HG03064 (cell line): ENCODE measurements around the gene TSHZ2.
"Not testable (repeated sequence)": the region's sequence is repeated elsewhere in the genome, so short reads cannot be mapped to it uniquely, and the experiment has no call there.

Experiments
- ATAC-seq: cut with Tn5 transposase; IDR thresholded peaks from one replicate; pipeline ENCODE4 v1.9.1; 2021; ENCODE audit warnings: low read depth; ENCODE audit not compliant: unreplicated experiment

TSHZ2 gene

DNA sequence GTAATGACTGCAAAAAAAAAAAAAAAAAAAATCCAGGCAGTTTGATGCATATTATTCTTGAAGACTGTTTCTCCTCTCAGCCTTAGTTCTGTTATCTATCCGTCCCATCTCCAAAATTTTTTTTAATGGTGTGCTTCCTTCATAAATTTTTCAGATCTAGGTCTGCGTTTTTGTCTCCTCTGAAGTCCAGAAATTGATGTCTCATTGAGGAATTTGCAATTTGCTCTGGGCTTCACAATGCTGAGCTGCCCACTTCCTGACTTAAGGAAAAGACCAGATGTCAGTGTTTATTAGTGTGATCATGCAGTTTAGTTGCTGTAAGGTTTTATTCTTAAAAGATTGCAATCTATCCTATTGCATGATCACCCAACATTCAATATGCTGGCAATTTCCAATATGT is 323.9 kb downstream of the TSHZ2 start:
- no peak for ATAC-seq

DNA sequence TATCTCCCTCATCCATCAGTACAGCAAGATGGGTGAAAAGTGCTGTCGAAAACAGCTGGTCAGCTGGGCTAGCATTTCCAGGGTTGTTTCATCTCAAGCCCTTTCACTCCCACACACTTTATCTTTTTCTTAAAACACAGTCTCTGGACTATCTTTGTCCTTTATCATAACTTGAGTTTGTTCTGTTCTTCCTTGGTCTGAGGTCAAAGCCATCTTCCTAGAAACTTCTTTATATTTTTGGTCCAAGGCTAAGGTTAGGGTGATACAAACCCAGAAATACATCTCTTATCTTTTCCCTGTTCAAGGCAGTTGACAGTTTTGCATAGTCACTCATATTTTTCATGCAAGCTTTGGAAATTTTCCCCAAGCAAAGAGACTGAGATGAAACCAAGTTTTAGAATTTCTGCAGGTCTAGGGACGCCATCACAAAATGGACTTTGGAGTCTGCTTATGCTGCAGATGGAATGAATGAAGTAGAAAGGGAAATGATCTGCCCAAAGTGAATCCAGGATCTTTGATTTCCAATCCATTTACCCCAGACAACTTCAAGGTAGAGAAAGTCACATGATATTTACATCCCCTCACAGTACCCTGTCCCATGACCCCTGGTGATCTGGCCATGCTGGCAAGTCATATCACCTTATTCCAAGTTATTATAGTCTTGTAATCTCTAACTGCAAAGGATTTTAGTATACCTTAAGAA is 324.4 kb downstream of the TSHZ2 start:
- ATAC-seq = no peak

DNA sequence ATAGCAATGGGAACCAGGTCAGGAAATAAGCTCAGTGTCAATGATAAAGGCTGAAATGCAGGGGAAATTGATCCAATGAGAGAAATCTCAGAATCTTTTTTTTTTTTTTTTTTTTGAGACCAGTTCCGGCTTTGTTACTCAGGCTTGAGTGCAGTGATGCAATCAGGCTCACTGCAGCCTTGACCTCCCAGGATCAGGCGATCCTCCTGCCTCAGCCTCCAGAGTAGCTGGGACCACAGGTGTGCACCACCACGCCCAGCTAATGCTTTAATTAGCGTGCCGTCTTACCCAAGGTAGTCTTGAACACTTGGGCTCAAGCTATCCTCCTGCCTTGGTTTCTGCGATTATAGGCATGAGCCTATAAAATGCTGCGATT is 325.0 kb downstream of the TSHZ2 start:
- ATAC-seq = no peak

DNA sequence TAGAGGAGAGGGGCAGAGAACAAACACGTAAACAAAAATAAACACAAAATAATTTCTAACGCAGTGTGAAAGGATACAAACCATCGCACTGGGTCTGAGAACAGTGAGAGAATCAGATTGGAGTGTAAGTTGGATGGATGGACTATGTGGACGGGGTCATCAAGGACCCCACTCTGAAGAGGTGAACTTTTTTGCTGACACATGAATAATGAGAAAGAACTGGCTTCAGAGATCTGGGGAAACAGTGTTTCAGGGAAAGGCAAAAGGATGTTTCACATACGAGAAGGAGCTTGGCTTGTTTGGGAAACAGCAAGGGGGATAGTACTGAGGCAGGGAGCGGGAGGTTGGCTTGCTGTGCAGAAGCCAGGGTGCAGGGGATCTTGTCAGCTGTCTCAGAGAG is 326.1 kb downstream of the TSHZ2 start:
- no peak for ATAC-seq

DNA sequence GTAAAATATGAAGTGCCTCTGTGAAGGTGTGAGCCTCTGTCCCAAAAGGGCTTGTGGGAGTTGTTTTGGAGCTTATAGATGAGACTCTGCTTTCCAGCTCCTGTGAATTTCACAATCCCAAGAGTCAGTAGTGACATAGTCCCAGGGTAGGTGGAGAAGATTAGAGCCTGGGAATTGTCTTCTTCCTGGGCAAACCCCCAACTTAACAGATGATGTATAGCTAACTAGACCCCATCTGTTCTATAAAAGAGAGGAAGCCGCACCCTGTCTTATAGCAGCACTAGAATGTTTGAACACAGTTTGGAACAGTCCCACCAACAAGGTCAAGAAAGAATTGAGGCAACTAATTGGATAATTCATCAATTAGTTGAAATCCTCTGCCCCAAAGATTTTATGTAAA is 326.8 kb downstream of the TSHZ2 start:
- ATAC-seq = no peak

DNA sequence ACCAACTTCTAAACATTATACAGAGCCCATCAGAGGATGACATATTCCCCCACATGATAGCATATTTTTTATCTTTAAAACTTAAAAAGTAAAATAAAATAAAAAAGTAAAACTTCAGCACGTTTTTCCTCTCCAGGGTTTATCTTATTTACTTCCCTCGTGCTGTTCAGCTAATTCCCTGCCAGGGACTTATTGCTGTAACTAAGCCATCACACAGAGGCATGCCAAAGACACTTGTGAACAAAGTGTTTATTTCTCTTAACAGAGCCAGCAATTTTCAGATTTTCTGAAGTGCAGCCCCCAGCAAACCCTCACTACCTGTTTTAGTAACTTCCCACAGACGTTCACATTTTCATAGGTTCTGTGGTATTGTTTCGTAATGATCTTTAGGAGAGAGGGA is 327.7 kb downstream of the TSHZ2 start:
- ATAC-seq = no peak

DNA sequence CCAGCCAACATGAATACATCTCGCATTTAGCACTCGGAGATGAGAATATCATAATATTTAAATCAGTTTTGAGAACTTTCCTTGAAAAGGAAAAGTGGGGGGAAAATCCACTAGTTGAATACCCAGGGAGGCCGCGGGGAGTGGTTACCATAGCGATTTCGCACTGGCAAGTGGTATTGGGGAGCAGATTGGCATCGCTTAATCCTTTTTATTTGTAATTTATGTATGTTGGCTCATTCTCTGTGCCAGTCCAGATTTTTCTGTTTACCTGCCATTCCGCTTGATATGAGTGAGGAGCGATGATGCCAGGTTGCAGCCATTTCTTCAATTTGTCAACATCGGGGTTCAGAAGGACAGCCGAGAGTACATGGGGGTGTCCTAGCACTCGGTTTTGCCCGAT is 329.7 kb downstream of the TSHZ2 start:
- no peak for ATAC-seq

DNA sequence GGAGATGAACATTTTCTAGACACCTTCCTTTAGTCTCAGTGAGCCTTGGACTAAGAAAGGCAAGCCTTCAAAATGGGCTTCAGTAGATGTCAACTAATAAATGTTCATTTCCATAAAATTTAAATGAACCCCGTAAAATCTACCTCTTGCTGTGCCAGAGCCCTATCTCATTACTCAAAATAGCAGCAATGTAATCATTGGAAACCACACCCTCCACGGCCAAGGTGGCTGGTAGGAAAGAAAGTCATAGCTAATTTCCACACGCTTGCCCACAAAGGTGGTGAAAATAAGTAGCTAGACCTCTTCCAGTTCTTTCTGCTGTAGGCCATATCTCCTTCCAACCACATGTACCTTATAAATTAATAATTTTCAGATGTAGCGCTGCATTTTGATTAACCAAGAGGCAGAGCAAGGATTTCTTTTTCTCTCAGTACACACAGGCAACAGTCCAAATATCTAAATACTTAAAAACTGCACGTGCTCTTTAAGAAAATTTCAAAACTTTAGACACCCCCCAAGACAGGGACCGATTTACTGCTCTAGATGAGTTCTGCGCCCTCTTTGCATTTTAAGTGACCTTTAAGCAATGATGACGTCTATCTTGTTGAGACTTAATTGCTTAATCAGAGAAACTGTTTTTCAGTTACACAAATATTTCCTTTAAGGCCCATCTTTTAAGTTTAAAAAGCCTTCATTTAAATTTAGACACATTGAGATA is 330.7 kb downstream of the TSHZ2 start:
- no peak for ATAC-seq

DNA sequence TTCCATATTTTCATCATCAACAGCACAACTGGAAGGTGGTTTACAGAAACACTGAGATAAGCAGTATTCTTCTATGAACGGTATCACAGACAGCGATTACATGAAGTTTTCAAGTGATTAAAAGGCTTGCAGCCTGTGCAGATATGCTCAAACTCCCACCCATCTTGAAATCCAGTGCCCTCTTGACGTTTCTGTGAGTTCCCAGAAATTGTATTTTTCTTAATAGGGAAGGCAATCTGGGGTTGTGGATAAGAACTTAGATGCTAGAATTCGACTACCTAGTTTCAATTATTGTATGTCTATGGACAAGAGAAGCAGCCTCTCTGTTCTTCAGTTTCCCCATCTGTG is 331.2 kb downstream of the TSHZ2 start:
- ATAC-seq = no peak

DNA sequence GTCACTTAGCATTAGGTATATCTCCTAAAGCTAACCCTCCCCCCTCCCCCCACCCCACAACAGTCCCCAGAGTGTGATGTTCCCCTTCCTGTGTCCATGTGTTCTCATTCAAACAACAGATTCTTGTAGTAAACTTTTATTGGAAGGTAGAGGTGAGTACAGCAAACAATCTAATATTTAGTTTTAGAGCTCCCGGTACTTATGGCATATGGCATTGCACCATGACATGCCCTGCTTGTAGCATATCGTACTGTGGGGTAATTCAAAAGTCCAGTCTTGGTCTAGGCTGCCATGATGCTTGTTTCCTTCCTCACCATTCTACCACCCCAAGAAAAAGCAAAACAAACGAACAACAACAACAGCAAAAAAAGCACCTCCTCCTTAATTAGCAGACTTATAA is 332.0 kb downstream of the TSHZ2 start:
- ATAC-seq = no peak

DNA sequence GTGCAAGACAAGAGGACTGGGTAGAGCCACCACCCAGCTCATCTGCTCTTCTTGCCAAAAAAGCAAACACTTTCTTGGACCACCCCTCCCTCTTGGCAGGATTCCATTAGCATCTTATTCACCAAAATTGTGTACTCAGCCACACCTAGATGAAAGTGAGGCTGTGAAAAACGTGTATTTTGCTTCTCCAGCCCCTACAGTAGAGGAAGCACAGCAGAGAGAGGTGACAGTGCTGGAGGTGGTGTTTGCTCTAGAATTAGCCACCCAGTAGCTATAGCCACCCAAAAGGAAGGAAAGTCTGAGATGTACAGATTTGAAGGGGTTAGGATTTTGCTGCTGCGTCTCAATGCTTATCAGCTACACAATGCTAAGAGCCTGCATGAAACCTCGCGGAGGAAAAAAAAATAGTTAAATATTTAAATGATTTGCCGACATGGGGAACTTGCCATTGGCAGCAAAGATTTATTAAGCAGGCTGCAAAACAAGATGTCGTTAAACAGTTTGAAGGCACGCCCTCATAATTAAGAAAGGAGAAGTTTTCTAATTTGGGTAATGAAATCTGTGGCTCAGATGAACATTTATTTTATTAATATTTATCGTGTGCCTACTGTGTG is 334.1 kb downstream of the TSHZ2 start:
- ATAC-seq = no peak

DNA sequence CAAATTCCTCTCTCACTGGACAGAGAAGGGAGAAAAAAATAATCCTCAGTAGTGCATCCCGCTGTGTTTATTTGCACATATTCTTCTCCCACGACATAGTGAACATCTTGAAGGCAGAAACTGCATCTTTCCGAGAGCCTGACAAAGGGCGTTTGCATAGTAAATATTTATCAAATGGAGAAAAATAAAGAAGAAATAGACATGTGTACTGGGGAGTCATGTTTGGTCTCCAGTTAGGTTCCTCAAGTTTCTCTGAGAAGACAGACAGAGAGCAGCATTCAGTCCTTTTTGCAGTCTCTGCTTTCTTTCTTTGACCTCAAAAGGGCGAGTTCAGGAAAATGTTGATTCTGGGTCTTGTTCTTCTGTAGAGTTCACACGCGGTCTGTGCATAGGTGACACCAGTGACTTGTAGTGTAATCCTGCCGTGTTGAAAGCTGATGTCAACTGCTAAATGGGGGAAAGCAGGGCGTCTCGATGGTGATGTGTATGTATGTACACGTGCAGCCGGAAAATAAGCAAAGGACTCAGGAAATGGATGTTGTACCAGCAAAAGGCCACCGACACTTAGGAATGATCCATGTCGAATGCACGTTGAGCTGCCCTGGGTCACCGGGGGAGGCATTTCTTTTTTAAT is 335.9 kb downstream of the TSHZ2 start:
- no peak for ATAC-seq

DNA sequence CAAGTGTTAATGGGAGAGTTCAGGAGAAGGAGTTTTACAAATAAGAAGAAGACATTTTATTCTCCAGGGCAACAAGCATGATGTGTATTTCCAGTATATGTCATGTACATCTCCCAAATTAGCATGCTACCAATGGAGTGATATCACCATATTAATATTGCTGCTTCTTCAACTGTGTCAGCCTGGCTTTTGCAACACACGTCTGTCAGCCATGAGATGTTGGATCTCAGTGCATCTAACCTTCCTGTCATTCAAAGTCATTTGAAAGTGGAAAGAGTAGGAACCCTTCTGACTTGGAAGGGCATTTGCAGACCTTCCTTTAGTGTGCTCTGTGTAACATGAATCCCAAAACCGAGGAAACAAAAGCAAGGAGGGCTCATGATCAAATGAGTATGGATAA is 337.4 kb downstream of the TSHZ2 start:
- no peak for ATAC-seq

DNA sequence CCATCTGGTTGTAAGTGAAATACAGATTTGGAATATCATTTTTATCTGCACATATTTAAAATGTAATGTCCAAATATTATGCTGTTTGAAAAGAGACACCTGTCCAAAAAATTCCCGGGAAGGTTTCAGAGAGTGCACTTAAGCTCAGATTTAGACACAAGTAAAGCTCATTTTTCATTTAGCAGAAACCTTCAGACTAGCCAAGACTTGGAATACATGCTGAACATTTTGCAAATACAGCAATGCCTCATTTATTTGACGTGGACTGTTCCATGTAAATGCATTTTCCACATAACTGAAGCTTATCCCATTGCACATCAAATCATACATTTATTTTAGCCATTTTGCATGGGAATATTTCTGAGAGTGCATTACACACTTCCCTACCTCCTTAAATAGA is 340.8 kb downstream of the TSHZ2 start:
- no peak for ATAC-seq

DNA sequence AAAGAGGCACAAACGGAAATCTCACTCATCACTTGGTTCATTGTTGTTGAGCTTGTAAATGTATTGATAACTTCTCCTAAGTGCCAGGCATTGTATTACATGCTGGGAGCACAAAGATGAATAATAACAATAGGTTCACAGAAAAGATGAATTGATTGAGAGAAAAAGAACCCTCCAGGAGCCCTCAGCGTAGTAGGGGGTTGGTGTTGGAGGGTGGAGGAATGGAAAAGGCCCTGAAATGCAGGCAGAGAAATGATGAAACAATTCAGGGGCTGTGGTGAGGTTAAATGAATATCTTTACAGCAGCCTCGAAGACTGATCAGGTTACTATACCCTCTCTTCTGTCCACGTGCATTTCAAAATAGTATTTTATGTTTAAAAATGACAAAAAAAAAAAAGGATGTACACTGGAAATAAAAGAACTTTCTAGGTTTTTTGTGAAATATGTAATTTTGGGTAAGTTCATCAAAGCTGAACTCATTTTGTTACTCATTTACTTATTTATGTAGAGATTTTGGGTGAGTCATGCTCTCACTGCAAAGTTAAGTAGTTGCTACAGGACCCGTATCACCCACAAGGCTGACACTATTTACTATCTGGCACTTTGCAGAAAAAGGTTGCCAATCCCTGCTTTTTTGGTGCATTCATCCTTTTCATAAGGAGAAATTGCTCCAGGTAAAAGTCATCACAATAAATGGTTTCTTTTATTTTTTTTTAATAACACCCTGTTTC is 344.2 kb downstream of the TSHZ2 start:
- ATAC-seq = no peak

DNA sequence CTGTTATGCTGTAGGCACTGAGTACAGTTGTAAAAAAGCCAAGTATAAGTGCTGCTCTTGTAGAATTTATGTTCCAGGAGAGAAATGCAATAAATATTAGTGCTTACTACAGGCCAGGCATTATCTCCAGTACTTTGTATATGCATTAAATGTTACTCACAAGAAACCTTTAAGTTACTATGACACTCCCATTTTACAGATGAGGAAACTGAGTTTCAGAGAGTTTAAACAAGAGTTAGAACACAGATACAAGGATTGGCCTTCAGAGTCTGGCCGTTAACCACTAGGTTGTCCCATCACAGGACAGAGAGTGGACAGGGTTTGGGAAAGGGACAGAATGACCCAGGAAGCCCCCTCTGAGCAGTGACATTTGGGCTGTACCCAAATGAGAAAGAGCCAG is 347.0 kb downstream of the TSHZ2 start:
- no peak for ATAC-seq

DNA sequence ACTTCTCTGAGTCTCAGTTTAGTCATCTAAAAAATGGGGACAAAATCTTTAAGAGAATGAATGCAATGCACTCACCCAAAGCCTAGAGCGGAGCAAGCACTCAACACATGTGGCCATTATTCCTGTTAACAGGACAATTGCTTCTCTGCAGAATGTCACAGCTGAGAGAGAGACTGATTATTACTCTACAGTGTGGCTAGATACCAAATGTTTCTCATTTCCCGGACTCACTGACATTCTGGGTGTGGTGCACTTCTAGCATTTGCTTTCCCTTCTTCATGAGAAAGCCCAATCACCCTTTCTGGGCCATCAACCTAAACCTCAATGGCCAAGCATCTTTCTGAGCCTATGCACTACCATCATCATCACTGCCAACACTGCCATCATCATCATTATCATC is 347.6 kb downstream of the TSHZ2 start:
- no peak for ATAC-seq

DNA sequence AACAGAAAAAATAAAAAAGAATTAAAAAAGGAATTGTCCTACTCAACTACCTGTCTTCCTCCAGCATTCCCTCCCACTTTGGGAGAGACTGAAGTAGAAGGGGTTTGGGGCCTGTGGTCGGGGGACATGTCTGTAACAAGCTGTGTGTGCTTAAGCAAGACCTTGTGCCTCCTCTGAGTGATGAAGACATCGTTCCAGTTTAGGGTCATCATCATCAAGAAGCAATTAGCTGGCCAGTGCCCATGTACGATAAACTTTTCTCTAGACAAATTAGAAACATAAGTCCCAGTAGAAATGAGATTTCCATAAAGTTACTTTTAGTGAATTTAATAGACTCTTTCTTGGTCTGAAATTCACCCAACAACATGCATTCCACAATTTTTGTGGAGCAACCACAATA is 348.5 kb downstream of the TSHZ2 start:
- no peak for ATAC-seq

DNA sequence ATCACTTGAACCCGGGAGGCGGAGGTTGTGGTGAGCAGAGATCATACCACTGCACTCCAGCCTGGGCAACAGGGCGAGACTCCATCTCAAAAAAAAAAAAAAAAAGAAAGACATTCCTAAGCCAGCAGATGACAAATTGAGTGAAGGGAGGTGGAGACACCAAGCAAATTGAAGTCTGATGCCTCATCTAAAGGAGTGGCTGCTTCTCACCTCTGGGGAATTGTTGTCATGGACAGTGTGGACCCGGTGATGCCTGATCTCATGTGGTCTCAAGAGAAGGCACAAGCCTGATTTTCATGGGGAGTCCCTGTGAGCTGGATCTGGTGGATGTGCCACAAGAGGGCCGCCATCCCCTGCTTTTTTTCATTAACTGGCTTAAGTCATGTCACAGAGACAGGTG is 349.4 kb downstream of the TSHZ2 start:
- ATAC-seq = no peak

DNA sequence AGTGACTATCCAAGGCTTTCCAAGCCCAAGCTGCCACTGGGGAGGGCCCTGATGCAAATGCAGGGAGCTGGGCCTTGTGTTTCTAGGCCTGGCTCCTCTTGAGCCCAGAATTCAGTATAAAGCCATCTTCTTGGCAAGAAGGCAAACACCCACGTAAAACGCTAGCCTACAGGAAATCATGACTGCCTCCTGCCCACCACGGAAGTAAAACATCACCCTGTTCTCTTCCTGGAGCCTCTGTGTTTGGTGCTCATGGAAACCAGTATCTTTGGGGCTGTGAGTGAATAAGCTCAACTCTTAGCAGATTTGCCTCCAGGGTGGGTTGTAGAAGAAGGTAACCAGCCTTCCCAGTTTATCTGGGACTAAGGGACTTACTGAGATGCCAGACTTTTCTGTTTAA is 350.5 kb downstream of the TSHZ2 start:
- ATAC-seq = no peak

DNA sequence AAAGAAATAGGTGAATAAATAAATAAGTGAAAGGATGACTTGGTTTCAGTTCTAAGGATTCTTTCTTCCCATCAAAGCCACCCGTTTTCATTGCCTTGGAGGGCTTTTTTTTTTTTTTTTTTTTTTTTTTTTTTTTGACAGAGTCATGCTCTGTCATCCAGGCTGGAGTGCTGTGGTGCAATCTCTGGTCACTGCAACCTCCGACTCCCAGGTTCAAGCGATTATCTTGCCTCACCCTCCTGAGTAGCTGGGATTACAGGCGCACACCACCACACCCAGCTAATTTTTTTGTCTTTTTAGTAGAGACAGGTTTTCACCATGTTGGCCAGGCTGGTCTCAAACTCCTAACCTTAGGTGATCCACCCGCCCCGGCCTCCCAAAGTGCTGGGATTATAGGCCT is 351.3 kb downstream of the TSHZ2 start:
- ATAC-seq = not testable (repeated sequence)
